Heart left ventricle (tissue), 13 donors: Measurements from ENCODE around the gene CEP112.

Experiments
- CTCF ChIP-seq, 12 donors: fragments of 200-600 bp; sonication (generic) in 4 of 12; IDR thresholded peaks; one replicate each; pipeline versions ENCODE4 v1.5.0 to v1.8.0; 2018 to 2022; ENCODE audit warnings: antibody characterized with exemption in 12 of 12, mild to moderate bottlenecking in 5 of 12
- POLR2A ChIP-seq, 2 donors: fragments of 450-650 bp; IDR thresholded peaks; one replicate each; pipeline ENCODE4 v1.6.1; 2017; ENCODE audit warnings: antibody characterized with exemption in 2 of 2, mild to moderate bottlenecking in 2 of 2, moderate library complexity in 2 of 2
- donor health status: ischemic (EF 13 %, LVEDD 7.1; RV severe dilation, severe dysfunction).
- donor health status: DM: no; HTN: yes; CAD: no.
- donor health status: DM: no; HTN: no; CAD: no.
- donor health status: ischemic (EF 25% LVEDD 6.9; RV normal size, moderate dysfunction).
- donor health status: ischemic (EF 25% LVEDD 5.7; RV mildly dilated, moderate dysfunction).
- donor health status: ischemic (EF 35%, LVEDD 5.7; RV mildly dilated, moderate dysfunction).
- donor health status: nonischemic (EF 11% LVEDD 7.7; RV severe dilation, severe dysfunction).
- donor health status: DM: yes; HTN: yes; CAD: no.
- donor health status: PGD.
- donor health status: ischemic (EF 29% LVEDD 5.4; RV normal size, mild dysfunction).
- donor health status: nonischemic (EF 23%, LVEDD 6.1; RV moderate dilation, normal function).

- TF ChIP-seq CTCF (IDR thresholded peaks at IDR 0.05) (no peak), POLR2A (IDR thresholded peaks at IDR 0.05) (no peak)
Observed at GRCh38 chr17:65750631-65751115, 441.3 kb downstream of the CEP112 start.
